NB4 (cell line): ENCODE results near the gene TACR1.
"Not testable (repeated sequence)": the region's sequence is repeated elsewhere in the genome, so short reads cannot be mapped to it uniquely, and the experiment has no call there.

Experiments
- DNase-seq: peaks from one replicate; pipeline ENCODE4 v3.0.0; 2010; ENCODE audit warnings: low read depth
- H3K4me3 ChIP-seq: one replicate; pipeline ENCODE4 v1.5.1; 2011; ENCODE audit warnings: mild to moderate bottlenecking, low read depth, low read length, moderate library complexity
- MAX ChIP-seq: IDR thresholded peaks from 2 replicates; pipeline ENCODE4 v1.6.1; 2011; ENCODE audit warnings: low read depth, low read length
- MYC ChIP-seq: IDR thresholded peaks from 2 replicates; pipeline ENCODE4 v1.6.1; 2011; ENCODE audit warnings: low read depth, low read length
- POLR2A ChIP-seq: IDR thresholded peaks from 2 replicates; pipeline ENCODE4 v1.6.1; 2011; ENCODE audit warnings: mild to moderate bottlenecking; ENCODE audit not compliant: insufficient read length; ENCODE audit errors: extremely low read depth
- TF ChIP-seq, protein P1 (sequence below): IDR thresholded peaks from one replicate; pipeline ENCODE4 v1.5.1; 2012; ENCODE audit warnings: low read depth, low read length

The TACR1 gene

DNA sequence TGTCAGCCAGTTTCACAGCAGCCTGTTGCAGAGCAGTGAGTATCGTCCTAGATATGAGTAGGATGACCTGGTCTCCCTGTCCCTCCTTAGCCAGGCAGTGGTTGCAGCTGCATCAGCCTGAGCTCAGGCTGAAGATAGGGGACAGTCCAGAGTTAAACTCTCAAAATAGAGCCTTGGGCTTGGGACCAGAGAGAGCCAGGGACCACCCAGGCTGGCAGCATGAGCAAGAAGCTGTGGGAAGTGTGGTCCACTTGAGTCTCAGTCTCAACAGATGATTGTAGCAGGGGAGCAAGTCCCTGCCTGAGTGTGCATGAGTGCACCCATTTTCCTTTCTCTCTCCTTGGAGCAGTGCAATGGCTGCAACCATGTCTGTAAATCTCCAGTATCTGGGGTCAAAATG, 38.0 kb upstream of the TACR1 start:
- H3K4me3 ChIP-seq, result no peak overlapping the region
- TF ChIP-seq MYC (no peak), POLR2A (no peak), MAX (no peak)
- TF ChIP-seq, protein P1, sequence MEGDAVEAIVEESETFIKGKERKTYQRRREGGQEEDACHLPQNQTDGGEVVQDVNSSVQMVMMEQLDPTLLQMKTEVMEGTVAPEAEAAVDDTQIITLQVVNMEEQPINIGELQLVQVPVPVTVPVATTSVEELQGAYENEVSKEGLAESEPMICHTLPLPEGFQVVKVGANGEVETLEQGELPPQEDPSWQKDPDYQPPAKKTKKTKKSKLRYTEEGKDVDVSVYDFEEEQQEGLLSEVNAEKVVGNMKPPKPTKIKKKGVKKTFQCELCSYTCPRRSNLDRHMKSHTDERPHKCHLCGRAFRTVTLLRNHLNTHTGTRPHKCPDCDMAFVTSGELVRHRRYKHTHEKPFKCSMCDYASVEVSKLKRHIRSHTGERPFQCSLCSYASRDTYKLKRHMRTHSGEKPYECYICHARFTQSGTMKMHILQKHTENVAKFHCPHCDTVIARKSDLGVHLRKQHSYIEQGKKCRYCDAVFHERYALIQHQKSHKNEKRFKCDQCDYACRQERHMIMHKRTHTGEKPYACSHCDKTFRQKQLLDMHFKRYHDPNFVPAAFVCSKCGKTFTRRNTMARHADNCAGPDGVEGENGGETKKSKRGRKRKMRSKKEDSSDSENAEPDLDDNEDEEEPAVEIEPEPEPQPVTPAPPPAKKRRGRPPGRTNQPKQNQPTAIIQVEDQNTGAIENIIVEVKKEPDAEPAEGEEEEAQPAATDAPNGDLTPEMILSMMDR, result no peak
- no peak for DNase-seq

GRCh38 chr2:75233965-75234364, 34.6 kb upstream of the TACR1 start:
- H3K4me3 ChIP-seq, result no peak overlapping the region
- TF ChIP-seq POLR2A, result no peak
- no peak for DNase-seq

- no peak for DNase-seq
- no peak for TF ChIP-seq POLR2A
- no peak for TF ChIP-seq MYC
- no peak overlapping the region for H3K4me3 ChIP-seq
Observed at GRCh38 chr2:75226617-75227016, 27.3 kb upstream of the TACR1 start.

DNA sequence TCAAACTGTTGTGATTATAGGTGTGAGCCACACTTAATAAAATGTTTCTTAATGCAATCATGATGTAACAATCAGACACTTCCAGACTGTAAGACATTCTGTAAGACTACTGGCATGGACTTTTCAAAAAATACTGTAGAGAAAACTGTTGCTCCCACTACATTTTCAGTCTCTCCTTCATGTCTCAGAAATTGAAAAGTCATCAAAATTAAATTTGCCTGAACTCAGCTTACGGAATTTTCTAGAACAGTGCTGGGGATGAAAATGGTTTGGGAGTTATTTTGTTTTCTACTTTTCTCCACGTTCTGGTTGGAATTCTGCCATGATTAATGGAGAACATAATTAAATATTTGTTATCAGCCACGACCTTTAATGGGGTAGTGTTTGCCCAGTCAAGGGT, 26.8 kb upstream of the TACR1 start:
- TF ChIP-seq POLR2A (no peak), MAX (no peak)
- no peak overlapping the region for H3K4me3 ChIP-seq
- DNase-seq, result no peak

DNA sequence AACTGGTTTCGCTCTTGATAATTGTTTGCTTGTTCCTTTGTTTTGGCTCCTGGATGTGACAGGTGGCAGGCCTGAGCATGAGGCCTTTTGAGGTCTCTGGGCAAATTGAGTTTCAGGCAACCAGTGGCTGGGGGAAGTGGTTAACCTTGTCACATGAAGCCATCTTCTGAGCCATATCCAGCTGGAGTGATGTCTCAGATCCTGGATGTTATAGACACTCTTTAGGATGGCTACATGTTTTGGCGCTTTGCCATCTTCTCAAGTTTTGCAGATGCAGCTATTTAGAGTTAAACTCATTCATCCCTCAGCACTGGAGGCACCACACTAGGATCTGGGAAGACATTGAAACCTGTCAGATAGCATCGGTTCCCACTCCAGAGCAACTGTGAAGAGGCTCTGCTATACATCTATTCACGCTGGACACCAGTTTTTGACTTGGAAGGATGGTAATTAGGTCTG, 25.3 kb upstream of the TACR1 start:
- no peak for DNase-seq
- TF ChIP-seq MAX (no peak), POLR2A (no peak), MYC (no peak)
- TF ChIP-seq, protein P1, result no peak
- H3K4me3 ChIP-seq, result no peak overlapping the region

DNA sequence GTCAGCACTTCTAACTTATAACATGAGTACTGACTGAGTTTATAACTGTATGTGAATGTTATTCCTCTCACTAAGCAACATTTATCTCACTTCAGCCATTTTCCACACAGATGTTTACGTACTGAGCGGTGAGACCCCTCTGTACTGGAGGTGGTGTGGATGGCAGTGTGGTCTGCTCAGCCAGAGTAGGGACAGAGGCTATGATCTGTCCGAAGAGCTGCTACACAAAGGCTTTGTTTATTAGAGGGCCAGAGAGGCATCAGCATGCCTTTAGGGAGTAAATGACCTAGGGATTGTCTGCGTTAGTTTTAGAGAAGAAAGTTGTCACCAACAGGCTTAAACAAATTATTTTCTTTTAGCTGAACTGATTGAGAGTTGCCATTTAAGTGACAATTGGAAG, 23.2 kb upstream of the TACR1 start:
- no peak overlapping the region for H3K4me3 ChIP-seq
- DNase-seq, result no peak
- no peak for TF ChIP-seq MYC
- TF ChIP-seq, protein P1, result no peak
- no peak for TF ChIP-seq MAX
- TF ChIP-seq POLR2A, result no peak

DNA sequence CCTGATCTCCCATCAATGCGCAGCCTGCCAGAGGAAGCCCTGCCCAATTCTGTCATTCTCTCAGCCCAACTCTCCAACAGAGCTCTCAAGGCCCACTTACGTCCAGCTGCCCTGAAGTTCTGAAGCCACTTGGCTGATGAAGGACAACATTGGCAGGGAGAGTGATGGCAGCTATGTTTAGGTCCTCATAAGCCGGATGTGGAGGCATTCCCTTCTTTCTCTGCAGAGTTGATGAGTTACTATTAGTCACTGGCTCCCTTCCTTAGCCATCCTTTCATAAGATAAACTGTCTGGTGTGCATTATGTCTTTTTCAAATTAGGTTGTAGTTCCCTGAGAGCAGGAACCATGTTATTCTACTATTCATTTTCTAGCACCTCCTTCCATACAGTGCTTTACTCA, 22.5 kb upstream of the TACR1 start:
- no peak overlapping the region for H3K4me3 ChIP-seq
- TF ChIP-seq POLR2A, result no peak
- no peak for TF ChIP-seq MAX
- TF ChIP-seq, protein P1, result no peak
- no peak for TF ChIP-seq MYC
- DNase-seq, result no peak

GRCh38 chr2:75219213-75219612, 19.9 kb upstream of the TACR1 start:
- DNase-seq, H3K4me3 ChIP-seq: not testable (repeated sequence)
